Bronchial epithelial cell (primary cell): ENCODE measurements around the gene ACBD6. TPM values are rescaled to one million over a fixed set of nuclear protein-coding genes. Genes with fewer than 3 reads are reported as not detected.
A peak's percentile ranks its signal among the peaks of the same experiment; 100 is the strongest.

ENCODE experiments used
- DNase-seq: peaks from one replicate; pipeline ENCODE4 v3.0.0-alpha.2; 2010; ENCODE audit warnings: low read depth
- FAIRE-seq: peaks from 2 replicates; lab custom pipeline; 2011; peaks lifted over from hg19 to GRCh38; lab: Jason Lieb, UNC
- H3K27me3 ChIP-seq: 2 replicates; pipeline ENCODE4 v1.5.1; 2011; ENCODE audit warnings: low read length; ENCODE audit not compliant: control insufficient read depth, insufficient read depth
- H3K36me3 ChIP-seq: 2 replicates; pipeline ENCODE4 v1.5.1; 2011; ENCODE audit warnings: low read length; ENCODE audit not compliant: control insufficient read depth, insufficient read depth
- H3K4me3 ChIP-seq: 2 replicates; pipeline ENCODE4 v1.5.1; 2011; ENCODE audit warnings: mild to moderate bottlenecking, low read depth, low read length, control low read depth
- CTCF ChIP-seq: IDR thresholded peaks from 2 replicates; pipeline ENCODE4 v1.5.1; 2011; ENCODE audit warnings: mild to moderate bottlenecking, moderate library complexity, low read length, control low read depth, inconsistent platforms; ENCODE audit not compliant: insufficient read depth, severe bottlenecking
- total RNA-seq: library from RNA; depleted of rRNA; stranded (reverse); fragments of >200 nt; gene quantifications from 2 replicates; pipeline ENCODE4 v1.2.1, GENCODE V29; 2014

ACBD6 gene
- total RNA-seq, 1 donor from 2014 or later, result 118 TPM

- DNase-seq, result no peak
- Histone ChIP-seq H3K36me3 (no peaks in the 10 kb centered on the region), H3K4me3 (no peak overlapping the region), H3K27me3 (no peaks in the 10 kb centered on the region)
- TF ChIP-seq CTCF, result no peak
- FAIRE-seq, result no peak
Observed at GRCh38 chr1:180515364-180515763, 13.0 kb upstream of the ACBD6 start.

GRCh38 chr1:180513531-180513930 is 11.2 kb upstream of the ACBD6 start:
- no peak for FAIRE-seq

GRCh38 chr1:180510882-180511281 is 8.5 kb upstream of the ACBD6 start:
- no peaks in the 10 kb centered on the region for H3K27me3 ChIP-seq
- no peaks in the 10 kb centered on the region for H3K36me3 ChIP-seq
- no peak overlapping the region for H3K4me3 ChIP-seq
- FAIRE-seq (no peak), DNase-seq (no peak)
- no peak for TF ChIP-seq CTCF

More at GRCh38 chr1:180513531-180513930, 11.2 kb upstream of the ACBD6 start:
- H3K4me3 ChIP-seq, result no peak overlapping the region
- TF ChIP-seq CTCF, result no peak
- DNase-seq, result no peak
- H3K27me3 ChIP-seq, result no peaks in the 10 kb centered on the region
- no peaks in the 10 kb centered on the region for H3K36me3 ChIP-seq

GRCh38 chr1:180508725-180509097 is 6.3 kb upstream of the ACBD6 start:
- TF ChIP-seq CTCF, result no peak
- DNase-seq (no peak), FAIRE-seq (no peak)
- H3K27me3 ChIP-seq, result no peaks in the 10 kb centered on the region
- H3K36me3 ChIP-seq, result no peaks in the 10 kb centered on the region
- no peak overlapping the region for H3K4me3 ChIP-seq

- Histone ChIP-seq H3K4me3 (no peak overlapping the region), H3K36me3 (no peaks in the 10 kb centered on the region), H3K27me3 (no peaks in the 10 kb centered on the region)
- DNase-seq (peak; percentile 66), FAIRE-seq (no peak)
- peak; percentile 7 for TF ChIP-seq CTCF
Observed at GRCh38 chr1:180507795-180508724, 5.7 kb upstream of the ACBD6 start.
